Measurements from ENCODE around the gene SETD7.

- TF ChIP-seq CTCF (conservative IDR thresholded peaks at IDR 0.05 in 1 of 2, IDR thresholded peaks at IDR 0.05 in 1 of 2; ENCODE audit: extremely low read depth in 1 of 2, insufficient read depth in 1 of 2, low read depth in 1 of 2, low read length in 2 of 2) (no peak), EZH2 (IDR thresholded peaks at IDR 0.05; ENCODE audit: borderline replicate concordance, low read length) (no peak)
These were observed 97.5 kb downstream of the SETD7 start for GRCh38 chr4:139458543-139458942.
